DMS 273 treated with DMSO at 0.1 percent for 48 hours (cell line): ENCODE measurements around the gene BRME1.
"Not testable (repeated sequence)": the region's sequence is repeated elsewhere in the genome, so short reads cannot be mapped to it uniquely, and the experiment has no call there.

ENCODE experiments used
- DNase-seq: peaks from one replicate; lab custom pipeline; 2025; lab: John Stamatoyannopoulos, UW

Gene BRME1

GRCh38 chr19:13926010-13926409 lies 20.1 kb upstream of the BRME1 start:
- DNase-seq = no peak

DNA sequence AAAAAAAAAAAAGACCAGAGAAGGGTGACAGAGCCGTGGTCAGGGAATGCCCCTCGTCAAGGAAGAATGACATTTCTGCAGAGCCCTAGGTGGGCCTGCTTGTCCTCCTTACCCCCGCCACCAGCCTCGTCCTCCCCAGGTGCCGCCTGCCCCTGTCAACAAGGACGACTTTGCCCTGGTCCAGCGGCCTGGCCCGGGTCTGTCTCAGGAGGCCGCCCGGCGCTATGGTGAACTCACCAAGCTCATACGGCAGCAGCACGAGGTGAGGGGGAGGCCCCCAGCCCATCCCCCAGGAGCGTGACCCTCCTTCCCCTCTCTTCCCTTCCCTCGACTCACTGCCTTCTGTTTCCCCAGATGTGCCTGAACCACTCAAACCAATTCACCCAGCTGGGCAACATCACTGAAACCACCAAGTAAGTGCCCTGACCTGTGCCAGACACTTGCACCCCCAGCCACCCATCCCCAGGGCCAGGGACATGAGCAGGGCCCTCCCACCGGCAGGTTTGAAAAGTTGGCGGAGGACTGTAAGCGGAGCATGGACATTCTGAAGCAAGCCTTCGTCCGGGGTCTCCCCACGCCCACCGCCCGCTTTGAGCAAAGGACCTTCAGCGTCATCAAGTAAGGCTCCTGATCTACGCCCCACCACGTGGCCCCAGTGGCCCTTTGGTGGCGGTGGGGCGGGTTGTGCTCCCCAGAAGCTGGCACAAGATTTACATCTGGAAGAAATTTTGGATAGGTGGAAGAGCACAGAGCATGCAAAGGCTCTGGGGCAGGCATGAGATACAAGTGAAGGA lies 17.5 kb upstream of the BRME1 start:
- no peak for DNase-seq

- not testable (repeated sequence) for DNase-seq
These were observed 16.2 kb upstream of the BRME1 start for GRCh38 chr19:13922118-13922517.

GRCh38 chr19:13920940-13921747 lies 15.2 kb upstream of the BRME1 start:
- DNase-seq = peak; percentile 54

- DNase-seq = no peak
These were observed 14.6 kb upstream of the BRME1 start for GRCh38 chr19:13920524-13920923.

GRCh38 chr19:13918726-13919411 lies 13.0 kb upstream of the BRME1 start:
- no peak for DNase-seq

GRCh38 chr19:13917888-13918406 lies 12.0 kb upstream of the BRME1 start:
- no peak for DNase-seq

DNA sequence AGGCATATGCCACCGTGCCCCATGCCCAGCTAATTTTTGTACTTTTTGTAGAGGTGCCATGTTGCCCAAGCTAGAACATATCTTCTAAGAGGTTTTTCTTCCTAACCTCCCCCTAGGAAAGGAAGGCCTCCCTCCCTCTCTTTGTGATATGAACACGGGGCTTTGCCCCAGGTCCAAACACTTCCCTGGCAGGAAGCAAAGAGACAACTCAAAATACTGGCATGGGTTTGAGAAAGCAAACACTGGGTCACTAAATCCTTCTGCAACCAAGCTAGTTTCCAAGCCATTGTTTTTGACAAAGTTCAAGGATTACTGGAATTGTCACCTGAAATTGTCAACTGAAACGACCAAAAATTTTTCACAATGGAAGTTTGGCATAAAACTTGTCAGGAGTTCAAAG lies 8.9 kb upstream of the BRME1 start:
- no peak for DNase-seq

DNA sequence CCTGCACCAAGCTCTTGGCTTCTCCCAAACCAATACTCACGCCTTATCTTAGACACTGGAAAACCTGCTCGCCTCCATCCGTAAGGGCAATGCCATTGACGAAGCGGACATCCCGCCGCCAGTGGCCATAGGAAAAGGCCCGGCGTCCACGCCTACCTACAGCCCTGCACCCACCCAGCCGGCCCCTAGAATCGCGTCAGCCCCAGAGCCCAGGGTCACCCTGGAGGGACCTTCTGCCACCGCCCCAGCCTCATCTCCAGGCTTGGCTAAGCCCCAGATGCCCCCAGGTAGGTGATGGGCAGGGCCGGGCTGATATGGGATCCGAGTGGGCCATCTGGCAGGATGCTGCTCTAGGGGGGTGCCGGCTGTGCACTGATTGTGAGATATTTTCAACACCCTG lies 7.4 kb upstream of the BRME1 start:
- no peak for DNase-seq

- no peak for DNase-seq
These were observed 3.5 kb upstream of the BRME1 start for GRCh38 chr19:13909430-13909829.

DNA sequence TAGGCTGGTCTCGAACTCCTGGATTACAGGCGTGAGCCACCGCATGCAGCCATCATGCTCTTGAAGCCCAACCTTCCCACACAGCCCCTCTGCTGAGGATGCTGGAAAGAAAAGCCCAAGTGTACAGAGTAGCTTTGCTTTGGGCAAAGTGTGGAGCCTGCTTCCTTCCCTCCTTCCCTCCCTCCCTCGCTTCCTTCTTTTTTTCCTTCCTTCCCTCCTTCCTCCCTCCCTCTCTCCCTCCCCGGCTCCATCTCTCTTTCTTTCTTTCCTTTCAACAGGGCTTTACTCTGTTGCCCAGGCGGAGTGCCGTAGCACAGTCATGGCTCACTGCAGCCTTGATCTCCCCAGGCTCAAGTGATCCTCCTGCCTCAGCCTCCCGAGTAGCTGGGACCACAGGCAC lies 2.8 kb upstream of the BRME1 start:
- no peak for DNase-seq

- DNase-seq = no peak
These were observed 993 bp upstream of the BRME1 start for GRCh38 chr19:13906910-13907309.

DNA sequence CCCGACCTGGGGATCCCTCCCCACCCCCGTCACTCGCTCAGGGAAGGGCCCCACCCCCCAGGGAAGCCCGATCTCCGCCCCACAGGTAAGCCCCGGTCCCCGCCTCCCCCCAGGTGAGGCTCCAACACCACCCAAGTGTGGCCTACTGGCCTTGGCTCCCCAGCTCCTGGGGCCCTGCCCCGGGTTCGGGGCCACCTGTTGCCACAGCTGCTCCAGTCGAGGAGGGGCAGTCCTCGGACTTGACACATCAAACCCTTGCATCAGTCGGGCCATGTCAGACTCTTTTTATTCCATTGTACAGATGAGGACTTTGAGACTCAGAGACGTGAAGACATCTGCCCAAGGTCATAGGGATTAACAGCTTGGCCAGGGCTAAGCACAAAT lies 596 bp upstream of the BRME1 start:
- DNase-seq = no peak

- no peak for DNase-seq
These were observed 2.8 kb downstream of the BRME1 start for GRCh38 chr19:13902993-13903555.

DNA sequence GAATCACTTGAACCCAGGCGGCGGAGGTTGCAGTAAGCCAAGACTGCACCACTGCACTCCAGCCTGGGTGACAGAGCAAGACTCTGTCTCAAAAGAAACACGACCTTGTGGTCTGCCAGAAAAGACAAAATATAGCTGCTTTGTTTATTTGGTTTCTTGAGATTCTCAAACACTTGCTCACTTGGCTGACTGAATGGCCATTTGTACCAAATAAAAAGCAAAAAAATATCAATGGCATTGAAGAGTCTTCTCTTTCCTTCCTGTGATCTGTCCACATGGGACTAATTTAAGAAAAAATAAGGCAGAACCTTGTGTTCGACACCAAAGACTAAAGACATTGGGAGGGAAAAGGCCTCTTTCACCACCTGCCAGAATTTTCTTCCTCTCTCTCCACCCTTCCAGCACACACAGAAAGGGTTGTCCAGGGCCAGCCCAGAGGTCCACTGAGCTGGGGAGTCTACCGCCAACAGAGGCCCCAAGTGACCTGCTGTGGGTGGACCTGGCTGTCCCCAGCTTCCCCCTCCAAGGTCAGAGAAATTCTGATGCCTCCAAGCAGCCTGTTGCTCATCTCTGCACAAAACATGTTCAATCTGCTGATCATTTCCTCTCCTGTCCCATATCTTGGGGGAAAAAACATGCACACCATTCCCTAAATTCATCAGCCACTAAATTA lies 5.9 kb downstream of the BRME1 start:
- no peak for DNase-seq

DNA sequence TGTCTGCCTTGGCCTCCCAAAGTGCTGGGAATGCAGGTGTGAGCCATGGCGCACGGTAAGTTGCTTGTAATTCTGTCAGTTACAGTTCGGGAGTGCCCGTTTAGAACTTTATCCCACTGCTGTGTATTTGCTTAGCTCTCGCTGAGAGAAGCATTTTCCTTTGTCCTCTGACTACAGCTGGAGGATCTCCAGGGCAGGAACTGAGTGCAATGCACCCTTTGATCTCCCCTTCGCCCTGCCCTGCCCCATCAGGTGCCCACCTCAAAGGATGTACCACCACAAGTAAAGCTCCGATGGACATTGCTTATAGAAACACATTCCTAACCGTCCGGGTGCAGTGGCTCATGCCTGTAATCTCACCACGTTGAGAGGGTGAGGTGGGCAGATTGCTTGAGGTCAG lies 6.5 kb downstream of the BRME1 start:
- no peak for DNase-seq

DNA sequence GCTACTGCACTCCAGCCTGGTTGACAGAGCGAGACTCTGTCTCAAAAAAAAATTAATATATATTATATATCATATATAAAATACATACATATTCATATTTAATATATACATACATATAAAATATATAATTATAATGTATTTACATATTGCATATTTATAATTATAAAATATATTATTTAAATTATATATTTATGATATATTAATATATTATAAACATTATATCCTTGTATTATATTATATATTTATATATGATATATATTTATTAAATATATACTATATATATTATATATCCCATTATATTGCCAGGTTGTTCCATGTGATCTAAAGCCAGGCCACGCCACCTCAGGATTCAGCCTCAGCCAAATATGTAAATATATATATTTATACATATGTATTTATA lies 9.7 kb downstream of the BRME1 start:
- DNase-seq = no peak

- no peak for DNase-seq
These were observed 11.4 kb downstream of the BRME1 start for GRCh38 chr19:13894552-13894951.

- DNase-seq = no peak
These were observed 13.0 kb downstream of the BRME1 start for GRCh38 chr19:13892870-13893269.

GRCh38 chr19:13890136-13890535 lies 15.8 kb downstream of the BRME1 start:
- no peak for DNase-seq

- no peak for DNase-seq
These were observed 17.6 kb downstream of the BRME1 start for GRCh38 chr19:13888281-13888680.

- DNase-seq = no peak
These were observed 18.4 kb downstream of the BRME1 start for GRCh38 chr19:13887517-13887916.
